Ectodermal cell (in vitro differentiated cells): Measurements from ENCODE around the gene GAST.

Source experiments
- H3K27ac ChIP-seq: 2 replicates; pipeline ENCODE4 v1.7.0; 2013; ENCODE audit warnings: mild to moderate bottlenecking, low read depth, low read length; ENCODE audit not compliant: insufficient read depth, poor library complexity, severe bottlenecking
- H3K27me3 ChIP-seq: 2 replicates; pipeline ENCODE4 v1.7.0; 2013; ENCODE audit warnings: mild to moderate bottlenecking, low read length; ENCODE audit not compliant: insufficient read depth, control insufficient read depth, poor library complexity, severe bottlenecking
- H3K36me3 ChIP-seq: one replicate; pipeline ENCODE4 v1.7.0; 2013; ENCODE audit warnings: low read length; ENCODE audit not compliant: control insufficient read depth, insufficient read depth
- H3K4me1 ChIP-seq: one replicate; pipeline ENCODE4 v1.7.0; 2013; ENCODE audit warnings: low read length; ENCODE audit not compliant: control insufficient read depth, insufficient read depth
- H3K4me3 ChIP-seq: 2 replicates; pipeline ENCODE4 v1.7.0; 2013; ENCODE audit warnings: low read depth, low read length, control low read depth; ENCODE audit not compliant: insufficient read depth
- H3K9me3 ChIP-seq: 2 replicates; pipeline ENCODE4 v1.7.0; 2013; ENCODE audit warnings: mild to moderate bottlenecking, low read length, moderate library complexity; ENCODE audit not compliant: control insufficient read depth
- WGBS, 2 experiments: methylation state at CpG; one replicate each; pipeline ENCODE4 v1.1.7; 2013; ENCODE audit warnings: missing lambda C conversion rate in 2 of 2; 5-methylcytosine and 5-hydroxymethylcytosine counted together

Gene GAST

GRCh38 chr17:41733348-41734138, 21.4 kb downstream of the GAST start:
- WGBS, 2 experiments, result 12 to 13% methylated on average over 37 to 40 of the region's 40 CpGs
- no peak overlapping the region for H3K27ac ChIP-seq
- H3K4me3 ChIP-seq, result peak overlapping the region; percentile 47
- peaks cover 74% of the 10 kb centered on the region for H3K27me3 ChIP-seq
- no peaks in the 10 kb centered on the region for H3K36me3 ChIP-seq
- H3K9me3 ChIP-seq, result no peaks in the 10 kb centered on the region
- no peaks in the 10 kb centered on the region for H3K4me1 ChIP-seq

- no peak within 1 kb of the TSS for H3K27ac ChIP-seq
- 0 to 1% methylated on average over 77 of the region's 77 CpGs for WGBS, 2 experiments
- no peaks in the 10 kb centered on the region for H3K4me1 ChIP-seq
- no peaks in the 10 kb centered on the region for H3K9me3 ChIP-seq
- peak within 1 kb of the TSS; percentile 47 for H3K4me3 ChIP-seq
- H3K36me3 ChIP-seq, result no peaks in the 10 kb centered on the region
- H3K27me3 ChIP-seq, result peaks cover 74% of the 10 kb centered on the region
Observed at GRCh38 chr17:41734139-41734948, 22.2 kb downstream of the GAST start, which contains the start of gene HAP1. TSS of gene HAP1 (minus strand) at chr17:41734643. CDS start at chr17:41734634, 9 bp downstream.

GRCh38 chr17:41734949-41735313, 22.8 kb downstream of the GAST start:
- Histone ChIP-seq H3K27me3 (peaks cover 74% of the 10 kb centered on the region), H3K27ac (no peak overlapping the region), H3K9me3 (no peaks in the 10 kb centered on the region), H3K36me3 (no peaks in the 10 kb centered on the region), H3K4me1 (no peaks in the 10 kb centered on the region), H3K4me3 (peak overlapping the region; percentile 47)
- 3 to 4% methylated on average over 23 of the region's 23 CpGs for WGBS, 2 experiments

DNA sequence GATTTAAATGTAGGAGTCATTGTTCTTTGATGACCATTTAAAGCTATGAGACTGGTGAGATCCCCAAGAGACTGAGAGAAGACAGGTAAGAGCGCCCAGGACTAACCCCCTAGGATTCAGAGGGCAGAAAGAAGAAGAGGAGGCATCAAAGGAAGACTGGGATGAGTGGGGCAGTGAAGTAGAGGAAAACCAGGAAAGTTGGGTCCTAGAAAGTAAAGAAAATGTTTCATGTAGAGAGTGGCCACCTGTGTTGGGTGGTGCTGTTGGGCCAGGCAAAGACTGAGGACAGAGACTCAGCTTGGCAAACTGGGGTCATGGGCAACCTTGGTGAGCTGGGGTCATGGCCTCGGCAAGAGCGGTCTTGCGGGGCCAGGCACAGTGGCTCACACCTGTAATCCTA, 23.6 kb downstream of the GAST start:
- no peak overlapping the region for H3K27ac ChIP-seq
- no peaks in the 10 kb centered on the region for H3K36me3 ChIP-seq
- WGBS, 2 experiments, result 90% methylated on average over 4 of the region's 4 CpGs
- no peaks in the 10 kb centered on the region for H3K9me3 ChIP-seq
- no peak overlapping the region for H3K4me3 ChIP-seq
- no peaks in the 10 kb centered on the region for H3K4me1 ChIP-seq
- peaks cover 68% of the 10 kb centered on the region for H3K27me3 ChIP-seq

DNA sequence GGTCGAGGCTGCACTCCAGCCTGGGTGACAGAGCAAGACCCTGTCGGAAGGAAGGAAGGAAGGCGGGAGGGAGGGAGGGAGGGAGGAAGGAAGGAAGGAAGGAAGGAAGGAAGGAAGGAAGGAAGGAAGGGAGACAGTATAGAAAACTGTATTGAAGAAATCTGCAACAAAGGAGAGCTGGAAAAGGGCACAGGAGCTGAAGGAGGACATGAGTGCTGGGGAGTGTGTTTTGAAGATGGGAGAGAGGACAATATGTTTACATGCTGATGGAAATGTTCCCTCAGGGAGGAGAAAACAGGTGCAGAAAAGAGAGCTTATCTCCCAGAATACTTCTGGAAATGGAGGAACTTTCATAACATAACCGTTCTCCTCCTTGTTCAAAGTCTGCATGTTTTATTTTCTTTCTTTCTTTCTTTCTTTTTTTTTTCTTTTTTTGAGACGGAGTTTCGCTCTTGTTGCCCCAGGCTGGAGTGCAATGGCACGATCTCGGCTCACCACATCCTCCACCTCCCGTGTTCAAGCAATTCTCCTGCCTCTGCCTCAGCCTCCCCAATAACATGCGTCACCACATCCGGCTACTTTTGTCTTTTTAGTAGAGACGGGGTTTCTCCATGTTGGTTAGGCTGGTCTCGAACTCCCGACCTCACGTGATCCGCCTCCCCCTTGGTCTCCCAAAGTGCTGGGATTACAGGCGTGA, 25.0 kb downstream of the GAST start:
- Histone ChIP-seq H3K27me3 (peaks cover 58% of the 10 kb centered on the region), H3K27ac (no peak overlapping the region), H3K36me3 (no peaks in the 10 kb centered on the region), H3K9me3 (no peaks in the 10 kb centered on the region), H3K4me3 (no peak overlapping the region), H3K4me1 (no peaks in the 10 kb centered on the region)
- 79 to 80% methylated on average over 17 of the region's 17 CpGs for WGBS, 2 experiments

DNA sequence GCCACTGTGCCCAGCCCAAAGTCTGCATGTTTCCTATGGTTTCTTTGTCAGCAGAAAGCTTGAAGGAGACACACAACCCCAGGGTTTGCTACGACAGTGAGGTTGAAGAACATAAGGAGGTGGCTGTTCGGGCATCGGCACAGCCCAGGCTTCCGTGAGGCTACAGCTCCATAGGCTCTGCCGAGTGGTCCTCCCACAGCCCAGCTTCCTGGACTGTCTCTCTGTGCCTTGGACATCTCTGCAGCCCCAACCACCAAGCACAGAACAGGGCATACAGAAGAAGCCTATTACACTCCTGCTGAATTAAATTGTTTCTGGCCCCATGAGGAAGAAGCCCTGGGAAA, 25.5 kb downstream of the GAST start:
- Histone ChIP-seq H3K4me3 (no peak overlapping the region), H3K27me3 (peaks cover 53% of the 10 kb centered on the region), H3K9me3 (no peaks in the 10 kb centered on the region), H3K27ac (no peak overlapping the region), H3K36me3 (no peaks in the 10 kb centered on the region), H3K4me1 (no peaks in the 10 kb centered on the region)
- 44 to 48% methylated on average over 5 of the region's 5 CpGs for WGBS, 2 experiments

DNA sequence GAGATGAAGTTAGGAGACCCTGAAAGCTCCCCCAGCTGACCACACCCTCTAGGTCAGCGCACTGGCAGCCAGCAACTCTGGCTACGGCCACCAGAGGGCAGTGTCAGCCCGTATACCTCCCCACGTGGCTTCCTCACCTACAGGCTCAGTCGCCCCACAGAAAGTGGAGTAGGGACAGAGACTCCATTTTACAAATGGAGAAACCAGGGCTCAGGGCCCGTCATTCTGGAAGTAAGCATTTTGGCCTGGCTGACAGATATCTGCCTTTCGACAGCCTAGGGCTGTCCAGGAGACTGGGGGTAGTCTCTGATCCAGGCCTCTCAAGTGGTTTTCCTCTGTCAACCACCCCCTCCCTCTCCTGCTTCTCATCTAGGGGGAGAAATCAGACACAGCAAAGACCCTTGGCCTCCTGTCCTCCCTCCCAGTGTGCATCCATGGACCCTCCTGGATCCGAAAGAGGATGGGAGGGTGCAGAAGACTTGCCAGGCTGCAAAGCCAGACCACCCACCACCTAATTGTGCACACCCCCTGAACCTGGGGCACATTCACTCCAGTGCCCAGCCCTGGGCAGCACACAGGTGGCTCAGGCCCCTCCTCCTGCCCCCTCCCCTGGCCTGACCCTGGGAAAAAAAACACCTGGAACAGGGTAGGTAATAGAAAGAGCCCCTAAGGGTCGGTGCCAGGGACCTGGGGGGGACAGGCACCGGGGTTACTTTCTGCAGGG, 26.1 kb downstream of the GAST start:
- no peaks in the 10 kb centered on the region for H3K36me3 ChIP-seq
- WGBS, 2 experiments, result 23 to 27% methylated on average over 10 of the region's 10 CpGs

GRCh38 chr17:41738801-41739112, 26.6 kb downstream of the GAST start:
- Histone ChIP-seq H3K36me3 (no peaks in the 10 kb centered on the region), H3K9me3 (no peaks in the 10 kb centered on the region), H3K4me1 (no peaks in the 10 kb centered on the region), H3K4me3 (no peak overlapping the region), H3K27ac (no peak overlapping the region), H3K27me3 (peaks cover 42% of the 10 kb centered on the region)
- WGBS, 2 experiments, result 90 to 92% methylated on average over 5 of the region's 5 CpGs

More for the DNA sequence above, 26.1 kb downstream of the GAST start:
- no peaks in the 10 kb centered on the region for H3K9me3 ChIP-seq
- H3K27ac ChIP-seq, result no peak overlapping the region
- H3K4me1 ChIP-seq, result no peaks in the 10 kb centered on the region
- H3K4me3 ChIP-seq, result no peak overlapping the region
- peaks cover 47% of the 10 kb centered on the region for H3K27me3 ChIP-seq

GRCh38 chr17:41739661-41740352, 27.7 kb downstream of the GAST start:
- H3K4me1 ChIP-seq, result no peaks in the 10 kb centered on the region
- no peak overlapping the region for H3K27ac ChIP-seq
- H3K36me3 ChIP-seq, result no peaks in the 10 kb centered on the region
- no peak overlapping the region for H3K4me3 ChIP-seq
- no peaks in the 10 kb centered on the region for H3K9me3 ChIP-seq
- WGBS, 2 experiments, result 88 to 91% methylated on average over 9 of the region's 9 CpGs
- H3K27me3 ChIP-seq, result peaks cover 31% of the 10 kb centered on the region
